Stomach (tissue), 4 donors: ENCODE results near the gene GCK.

Source experiments
- EP300 ChIP-seq: sonication (generic); formaldehyde crosslinking; IDR thresholded peaks from one replicate; pipeline ENCODE4 v1.6.1; 2017; ENCODE audit warnings: antibody characterized with exemption
- POLR2A ChIP-seq, 4 donors: fragments of 450-650 bp; IDR thresholded peaks; one replicate each; pipeline ENCODE4 v1.6.1; 2016; ENCODE audit warnings: antibody characterized with exemption in 4 of 4, control low read depth in 2 of 4, mild to moderate bottlenecking in 1 of 4, moderate library complexity in 1 of 4
- POLR2AphosphoS5 ChIP-seq, 3 donors: sonication (generic); formaldehyde crosslinking; IDR thresholded peaks; one replicate each; pipeline ENCODE4 v1.6.1; 2016; ENCODE audit warnings: antibody characterized with exemption in 3 of 3
- TF ChIP-seq, protein P1 (sequence below), 7 experiments: fragments of 450-650 bp in 4 of 7; fragments of 200-600 bp in 3 of 7; sonication (generic) in 3 of 7; IDR thresholded peaks; one replicate each; pipeline ENCODE4 v1.5.1; 2016 to 2019; ENCODE audit warnings: antibody characterized with exemption in 7 of 7, control low read depth in 2 of 7, mild to moderate bottlenecking in 1 of 7

DNA sequence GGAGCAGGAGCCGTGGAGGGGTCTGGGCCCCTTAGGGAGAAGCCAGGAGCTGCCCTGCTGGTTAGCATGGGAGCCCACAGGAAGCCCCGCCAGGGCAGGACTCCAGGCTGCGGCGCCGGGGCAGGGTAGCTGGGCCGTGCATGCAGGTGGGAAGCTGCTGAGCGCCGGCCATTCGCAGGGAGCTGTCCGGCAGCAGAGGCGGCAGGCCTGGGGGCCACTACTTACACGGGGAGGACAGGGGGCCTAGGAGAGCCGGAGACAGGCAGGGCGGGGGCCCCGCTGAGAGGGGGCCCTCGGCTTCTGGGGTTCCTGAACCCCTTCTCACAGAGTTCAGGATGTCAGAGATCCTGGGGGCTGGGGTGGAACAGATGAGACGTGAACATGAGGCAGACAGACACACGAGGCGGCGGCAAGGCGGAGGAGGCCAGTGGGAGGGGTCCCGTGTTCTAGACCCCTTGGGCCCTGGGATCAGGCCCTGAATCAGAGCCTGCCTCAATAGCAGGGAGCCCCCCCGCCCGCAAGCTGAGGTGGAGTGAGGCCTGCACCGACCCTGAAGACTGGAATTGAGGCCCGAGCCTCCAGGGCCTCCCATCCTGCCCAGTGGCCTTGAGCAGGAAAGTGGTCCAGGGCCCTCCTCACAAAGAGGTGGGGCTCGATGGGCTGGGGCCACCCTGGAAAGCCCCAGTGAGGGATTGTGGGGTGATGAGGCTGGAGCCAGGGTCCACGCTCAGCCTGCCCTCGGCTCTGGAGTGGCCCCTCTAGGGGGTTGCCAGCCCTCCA lies 39.5 kb upstream of the GCK start:
- TF ChIP-seq, protein P1, sequence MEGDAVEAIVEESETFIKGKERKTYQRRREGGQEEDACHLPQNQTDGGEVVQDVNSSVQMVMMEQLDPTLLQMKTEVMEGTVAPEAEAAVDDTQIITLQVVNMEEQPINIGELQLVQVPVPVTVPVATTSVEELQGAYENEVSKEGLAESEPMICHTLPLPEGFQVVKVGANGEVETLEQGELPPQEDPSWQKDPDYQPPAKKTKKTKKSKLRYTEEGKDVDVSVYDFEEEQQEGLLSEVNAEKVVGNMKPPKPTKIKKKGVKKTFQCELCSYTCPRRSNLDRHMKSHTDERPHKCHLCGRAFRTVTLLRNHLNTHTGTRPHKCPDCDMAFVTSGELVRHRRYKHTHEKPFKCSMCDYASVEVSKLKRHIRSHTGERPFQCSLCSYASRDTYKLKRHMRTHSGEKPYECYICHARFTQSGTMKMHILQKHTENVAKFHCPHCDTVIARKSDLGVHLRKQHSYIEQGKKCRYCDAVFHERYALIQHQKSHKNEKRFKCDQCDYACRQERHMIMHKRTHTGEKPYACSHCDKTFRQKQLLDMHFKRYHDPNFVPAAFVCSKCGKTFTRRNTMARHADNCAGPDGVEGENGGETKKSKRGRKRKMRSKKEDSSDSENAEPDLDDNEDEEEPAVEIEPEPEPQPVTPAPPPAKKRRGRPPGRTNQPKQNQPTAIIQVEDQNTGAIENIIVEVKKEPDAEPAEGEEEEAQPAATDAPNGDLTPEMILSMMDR (IDR thresholded peaks at IDR 0.05): no peak
- TF ChIP-seq POLR2A (IDR thresholded peaks at IDR 0.05) (no peak), POLR2AphosphoS5 (IDR thresholded peaks at IDR 0.05) (no peak), EP300 (no peak)
